Sigmoid colon (tissue), 4 donors: Measurements from ENCODE around the gene AIG1.

Experiments
- CTCF ChIP-seq, 4 experiments: fragments of 450-650 bp in 3 of 4; fragments of 200-600 bp in 1 of 4; IDR thresholded peaks; one replicate each; pipeline ENCODE4 v1.5.1; 2016 to 2019; ENCODE audit warnings: antibody characterized with exemption in 4 of 4, mild to moderate bottlenecking in 3 of 4, moderate library complexity in 2 of 4
- EP300 ChIP-seq, 4 donors: sonication (generic); formaldehyde crosslinking; IDR thresholded peaks; one replicate each; pipeline ENCODE4 v1.6.1; 2017; ENCODE audit warnings: antibody characterized with exemption in 4 of 4
- POLR2A ChIP-seq, 2 donors: fragments of 450-650 bp; IDR thresholded peaks; one replicate each; pipeline ENCODE4 v1.6.1; 2016; ENCODE audit warnings: antibody characterized with exemption in 2 of 2, mild to moderate bottlenecking in 2 of 2, moderate library complexity in 2 of 2
- POLR2AphosphoS5 ChIP-seq, 4 donors: sonication (generic); formaldehyde crosslinking; IDR thresholded peaks; one replicate each; pipeline ENCODE4 v1.6.1; 2017; ENCODE audit warnings: antibody characterized with exemption in 4 of 4

GRCh38 chr6:143233554-143234285 lies 173.0 kb downstream of the AIG1 start:
- TF ChIP-seq CTCF (IDR thresholded peaks at IDR 0.05), result no peak
- TF ChIP-seq POLR2AphosphoS5 (IDR thresholded peaks at IDR 0.05), result no peak
- TF ChIP-seq EP300 (IDR thresholded peaks at IDR 0.05), result no peak
- TF ChIP-seq POLR2A (IDR thresholded peaks at IDR 0.05), result no peak
